Measurements from ENCODE around the gene HBB. TPM values are rescaled to one million over a fixed set of nuclear protein-coding genes. Genes with fewer than 3 reads are reported as not detected.
"Not testable (repeated sequence)": the region's sequence is repeated elsewhere in the genome, so short reads cannot be mapped to it uniquely, and the experiment has no call there.

Gene HBB
- total RNA-seq, 2 experiments from 2014 or later = not detected

- peaks cover 12% of the 10 kb centered on the region for H3K27me3 Mint-ChIP-seq (ENCODE audit: low read depth)
- H3K4me3 Mint-ChIP-seq; H3K4me1 Mint-ChIP-seq (ENCODE audit: low read depth); DNase-seq; H3K27ac Mint-ChIP-seq; intact Hi-C loops (cut with micrococcal nuclease); CTCF ChIA-PET; H3K9me3 Mint-ChIP-seq; H3K36me3 Mint-ChIP-seq (ENCODE audit: low read depth): not testable (repeated sequence)
These were observed 26.6 kb upstream of the HBB start for GRCh38 chr11:5253440-5253839.

DNA sequence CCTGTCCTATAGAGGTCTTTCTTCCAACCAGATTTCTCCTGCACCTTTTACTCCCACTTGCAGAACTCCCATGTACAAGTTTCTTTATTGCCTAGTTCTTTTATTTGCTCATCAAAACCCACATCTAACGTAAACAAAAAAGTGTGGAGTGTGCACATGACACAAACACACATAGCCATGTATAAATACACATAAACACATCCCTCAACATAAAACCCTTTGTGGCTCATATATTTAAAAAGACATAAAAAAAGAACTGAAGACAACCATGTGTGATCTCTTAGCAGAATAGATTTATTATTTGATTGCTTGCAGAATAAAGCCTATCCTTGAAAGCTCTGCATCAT is 26.0 kb upstream of the HBB start:
- intact Hi-C loops (cut with micrococcal nuclease) = no loop called here
- CTCF ChIA-PET = no interaction called here
- no peak for DNase-seq
- Mint-ChIP-seq H3K4me3 (no peak overlapping the region), H3K4me1 (ENCODE audit: low read depth) (no peaks in the 10 kb centered on the region), H3K36me3 (ENCODE audit: low read depth) (no peaks in the 10 kb centered on the region), H3K9me3 (no peaks in the 10 kb centered on the region), H3K27ac (no peak overlapping the region), H3K27me3 (ENCODE audit: low read depth) (peaks cover 8% of the 10 kb centered on the region)

DNA sequence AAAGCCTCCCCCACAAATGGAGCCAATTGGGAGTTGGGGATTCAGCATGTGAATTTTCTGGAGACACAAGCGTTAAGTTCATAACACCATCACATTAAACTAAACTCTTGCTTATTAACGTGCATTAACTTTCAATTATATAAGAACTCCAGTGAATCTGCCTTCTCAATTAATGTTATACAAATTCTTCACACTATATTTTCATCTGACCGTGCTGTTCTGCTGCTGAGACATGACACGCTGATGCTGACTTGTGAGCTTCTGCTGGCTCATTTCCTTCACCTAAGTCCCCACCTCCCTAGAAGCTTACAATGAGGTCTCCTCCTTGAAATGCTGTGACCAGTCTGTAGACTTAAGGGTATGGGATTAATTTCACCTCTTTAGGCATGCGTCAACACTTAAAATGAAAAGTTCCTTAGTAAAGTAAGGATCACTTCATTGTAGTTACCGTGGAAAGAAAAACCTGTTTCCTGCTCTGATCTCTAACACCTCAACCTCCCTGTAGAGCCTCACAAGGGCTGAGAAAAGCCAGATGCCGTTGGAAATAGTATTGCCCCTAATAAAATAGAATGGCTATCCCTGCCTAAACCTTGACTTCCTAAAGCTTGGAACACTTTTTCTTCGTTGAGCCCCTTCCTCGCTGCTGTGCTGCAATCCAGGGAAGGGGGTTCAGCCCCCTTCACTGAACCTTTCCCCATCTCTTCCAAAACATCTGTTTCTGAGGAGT is 25.5 kb upstream of the HBB start:
- H3K27me3 Mint-ChIP-seq (ENCODE audit: low read depth) = peaks cover 5% of the 10 kb centered on the region
- H3K9me3 Mint-ChIP-seq = no peaks in the 10 kb centered on the region
- DNase-seq = no peak
- no peaks in the 10 kb centered on the region for H3K36me3 Mint-ChIP-seq (ENCODE audit: low read depth)
- no peaks in the 10 kb centered on the region for H3K4me1 Mint-ChIP-seq (ENCODE audit: low read depth)
- no peak overlapping the region for H3K27ac Mint-ChIP-seq
- CTCF ChIA-PET = interaction anchor here (0.6 kb wide), 1 partner anchor 994 kb away, joined by 3 read pairs; no protein-coding TSS in a partner anchor
- intact Hi-C loops (cut with micrococcal nuclease) = no loop called here
- no peak overlapping the region for H3K4me3 Mint-ChIP-seq

GRCh38 chr11:5251746-5252145 is 24.9 kb upstream of the HBB start:
- DNase-seq = no peak
- Mint-ChIP-seq H3K36me3 (ENCODE audit: low read depth) (no peaks in the 10 kb centered on the region), H3K4me1 (ENCODE audit: low read depth) (no peaks in the 10 kb centered on the region), H3K27ac (no peak overlapping the region), H3K27me3 (ENCODE audit: low read depth) (peaks cover 3% of the 10 kb centered on the region), H3K9me3 (no peaks in the 10 kb centered on the region), H3K4me3 (no peak overlapping the region)
- CTCF ChIA-PET = interaction anchor here (0.6 kb wide), 1 partner anchor 994 kb away, joined by 3 read pairs; no protein-coding TSS in a partner anchor
- intact Hi-C loops (cut with micrococcal nuclease) = no loop called here

GRCh38 chr11:5250543-5251204 is 23.8 kb upstream of the HBB start:
- H3K9me3 Mint-ChIP-seq = no peaks in the 10 kb centered on the region
- no peak for DNase-seq
- no peaks in the 10 kb centered on the region for H3K4me1 Mint-ChIP-seq (ENCODE audit: low read depth)

GRCh38 chr11:5249807-5250396 is 23.0 kb upstream of the HBB start, which contains the start of gene HBG1:
Gene HBG1, minus strand, starts transcription at chr11:5249857. Its CDS starts 53 bp downstream, at chr11:5249804.
- H3K4me1 Mint-ChIP-seq (ENCODE audit: low read depth); H3K36me3 Mint-ChIP-seq (ENCODE audit: low read depth); H3K9me3 Mint-ChIP-seq; H3K4me3 Mint-ChIP-seq; CTCF ChIA-PET; DNase-seq; H3K27ac Mint-ChIP-seq; H3K27me3 Mint-ChIP-seq (ENCODE audit: low read depth); intact Hi-C loops (cut with micrococcal nuclease): not testable (repeated sequence)

More at GRCh38 chr11:5250543-5251204, 23.8 kb upstream of the HBB start:
- intact Hi-C loops (cut with micrococcal nuclease) = no loop called here
- peaks cover 4% of the 10 kb centered on the region for H3K27me3 Mint-ChIP-seq (ENCODE audit: low read depth)
- CTCF ChIA-PET = no interaction called here
- H3K36me3 Mint-ChIP-seq (ENCODE audit: low read depth) = no peaks in the 10 kb centered on the region
- no peak overlapping the region for H3K27ac Mint-ChIP-seq
- no peak overlapping the region for H3K4me3 Mint-ChIP-seq

DNA sequence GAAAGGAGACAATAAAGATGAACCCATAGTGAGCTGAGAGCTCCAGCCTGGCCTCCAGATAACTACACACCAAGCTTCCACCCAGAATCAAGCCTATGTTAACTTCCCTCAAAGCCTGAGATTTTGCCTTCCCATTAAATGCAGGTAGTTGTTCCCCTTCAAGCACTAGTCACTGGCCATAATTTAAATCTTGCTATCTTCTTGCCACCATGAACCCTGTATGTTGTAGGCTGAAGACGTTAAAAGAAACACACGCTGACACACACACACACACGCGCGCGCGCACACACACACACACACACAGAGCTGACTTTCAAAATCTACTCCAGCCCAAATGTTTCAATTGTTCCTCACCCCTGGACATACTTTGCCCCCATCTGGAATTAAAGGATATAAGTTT is 21.6 kb upstream of the HBB start:
- DNase-seq; H3K36me3 Mint-ChIP-seq (ENCODE audit: low read depth); H3K9me3 Mint-ChIP-seq; CTCF ChIA-PET; H3K4me3 Mint-ChIP-seq; H3K4me1 Mint-ChIP-seq (ENCODE audit: low read depth); intact Hi-C loops (cut with micrococcal nuclease); H3K27ac Mint-ChIP-seq; H3K27me3 Mint-ChIP-seq (ENCODE audit: low read depth): not testable (repeated sequence)

DNA sequence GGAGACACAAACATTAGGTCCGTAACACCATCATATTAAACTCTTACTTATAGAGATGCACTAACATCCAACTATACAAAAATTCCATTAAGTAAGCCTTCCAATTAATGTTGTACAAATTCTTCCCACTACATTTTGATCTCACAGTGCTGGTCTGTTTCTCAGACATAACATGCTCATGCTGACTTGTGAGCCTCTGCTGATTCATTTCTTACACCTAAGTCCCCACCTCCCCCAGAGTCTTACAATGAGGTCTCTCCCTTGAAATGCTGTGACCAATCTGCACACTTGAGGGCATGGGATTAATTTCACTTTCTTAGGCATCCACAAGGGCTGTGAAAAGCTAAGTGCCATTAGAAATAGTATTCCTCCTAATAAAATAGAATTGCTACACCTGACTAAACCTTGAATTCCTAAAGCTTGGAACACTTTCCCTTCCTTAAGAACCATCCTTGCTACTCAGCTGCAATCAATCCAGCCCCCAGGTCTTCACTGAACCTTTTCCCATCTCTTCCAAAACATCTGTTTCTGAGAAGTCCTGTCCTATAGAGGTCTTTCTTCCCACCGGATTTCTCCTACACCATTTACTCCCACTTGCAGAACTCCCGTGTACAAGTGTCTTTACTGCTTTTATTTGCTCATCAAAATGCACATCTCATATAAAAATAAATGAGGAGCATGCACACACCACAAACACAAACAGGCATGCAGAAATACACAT is 20.8 kb upstream of the HBB start:
- CTCF ChIA-PET = no interaction called here
- Mint-ChIP-seq H3K36me3 (ENCODE audit: low read depth) (no peaks in the 10 kb centered on the region), H3K27ac (no peak overlapping the region), H3K4me3 (no peak overlapping the region), H3K4me1 (ENCODE audit: low read depth) (no peaks in the 10 kb centered on the region), H3K27me3 (ENCODE audit: low read depth) (peaks cover 10% of the 10 kb centered on the region), H3K9me3 (no peaks in the 10 kb centered on the region)
- no peak for DNase-seq
- intact Hi-C loops (cut with micrococcal nuclease) = no loop called here

DNA sequence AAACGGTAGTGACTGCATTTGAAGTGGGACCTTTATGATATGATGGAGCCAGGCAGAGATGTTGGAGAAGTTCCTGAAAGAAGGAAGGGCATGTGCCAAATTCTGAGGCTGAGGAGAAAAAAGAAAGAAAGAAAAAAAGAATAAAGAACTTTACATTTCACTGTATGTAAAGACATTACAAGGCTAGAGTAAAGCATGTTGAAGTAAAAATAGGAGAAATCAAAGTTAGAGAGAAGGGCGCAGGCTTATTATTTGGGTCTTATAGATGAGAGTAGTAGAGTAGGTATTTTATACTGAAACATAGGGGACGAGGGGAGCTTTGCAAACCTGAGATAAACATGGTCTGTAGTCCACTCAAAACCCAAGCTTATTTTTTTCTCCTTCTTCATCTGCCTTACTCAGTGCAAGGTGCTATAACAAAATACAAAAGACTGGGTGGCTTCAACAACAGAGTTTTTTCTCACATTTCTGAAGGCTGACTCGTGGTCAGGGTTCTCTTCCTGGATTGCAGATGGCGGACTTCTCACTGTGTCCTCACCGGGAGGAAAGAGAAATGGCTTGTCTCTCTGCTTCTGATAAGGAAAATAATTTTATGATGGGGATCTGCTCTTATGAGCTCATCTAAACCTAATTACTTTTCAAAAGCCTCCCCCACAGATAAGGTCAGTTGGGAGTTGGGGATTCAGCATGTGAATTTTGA is 20.1 kb upstream of the HBB start:
- H3K27ac Mint-ChIP-seq = no peak overlapping the region
- intact Hi-C loops (cut with micrococcal nuclease) = no loop called here
- H3K9me3 Mint-ChIP-seq = no peaks in the 10 kb centered on the region
- CTCF ChIA-PET = no interaction called here
- no peaks in the 10 kb centered on the region for H3K4me1 Mint-ChIP-seq (ENCODE audit: low read depth)
- no peaks in the 10 kb centered on the region for H3K36me3 Mint-ChIP-seq (ENCODE audit: low read depth)
- H3K4me3 Mint-ChIP-seq = no peak overlapping the region
- DNase-seq = no peak
- H3K27me3 Mint-ChIP-seq (ENCODE audit: low read depth) = peaks cover 10% of the 10 kb centered on the region

GRCh38 chr11:5245155-5245554 is 18.3 kb upstream of the HBB start:
- intact Hi-C loops (cut with micrococcal nuclease) = no loop called here
- no peak overlapping the region for H3K27ac Mint-ChIP-seq
- peaks cover 11% of the 10 kb centered on the region for H3K27me3 Mint-ChIP-seq (ENCODE audit: low read depth)
- CTCF ChIA-PET = no interaction called here
- no peak overlapping the region for H3K4me3 Mint-ChIP-seq
- no peaks in the 10 kb centered on the region for H3K9me3 Mint-ChIP-seq
- H3K4me1 Mint-ChIP-seq (ENCODE audit: low read depth) = no peaks in the 10 kb centered on the region
- no peak for DNase-seq
- no peaks in the 10 kb centered on the region for H3K36me3 Mint-ChIP-seq (ENCODE audit: low read depth)

DNA sequence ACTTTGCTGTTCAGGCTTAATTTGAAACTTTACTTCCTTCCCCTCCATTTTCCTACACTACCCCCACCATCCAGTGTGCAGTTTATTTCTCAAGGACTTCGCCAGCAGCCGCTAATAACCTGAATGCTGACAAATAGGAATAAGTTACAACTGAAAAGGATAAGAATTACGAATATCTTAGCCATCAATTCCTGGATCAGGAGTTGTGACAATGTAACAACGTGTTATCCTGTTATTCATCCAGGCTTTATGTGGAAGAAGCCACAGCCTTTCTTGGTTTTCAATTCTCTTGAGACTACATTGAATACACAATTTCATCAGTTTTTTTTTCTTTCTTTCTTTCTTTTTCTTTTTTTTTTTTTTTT is 16.9 kb upstream of the HBB start:
- Mint-ChIP-seq H3K36me3 (ENCODE audit: low read depth) (no peaks in the 10 kb centered on the region), H3K4me3 (no peak overlapping the region), H3K27ac (no peak overlapping the region), H3K27me3 (ENCODE audit: low read depth) (peaks cover 15% of the 10 kb centered on the region), H3K4me1 (ENCODE audit: low read depth) (no peaks in the 10 kb centered on the region), H3K9me3 (no peaks in the 10 kb centered on the region)
- CTCF ChIA-PET = no interaction called here
- intact Hi-C loops (cut with micrococcal nuclease) = no loop called here
- DNase-seq = no peak

All from activated naive CD4-positive, alpha-beta T cell treated with anti-CD3 and anti-CD28 coated beads for 36 hours (primary cell).